OCI-LY7 (cell line): Measurements from ENCODE around the gene BABAM1. TPM values are rescaled to one million over a fixed set of nuclear protein-coding genes. Genes with fewer than 3 reads are reported as not detected.
A peak's percentile ranks its signal among the peaks of the same experiment; 100 is the strongest.

Experiments
- BruUV-seq: library from RNA; stranded (reverse); fragments of 400-500 nt; replicated peaks from 2 replicates; lab custom pipeline; 2021; lab: Mats Ljungman, UMichigan
- CTCF ChIA-PET: fragments of 300-600 bp; sonication (Branson Sonifier 250); formaldehyde crosslinking; loops from one replicate; lab custom pipeline; 2022; ENCODE audit warnings: antibody characterized with exemption; ENCODE audit not compliant: unreplicated experiment; lab: Charles Lee
- POLR2A ChIA-PET: fragments of 300-600 bp; sonication (Branson Sonifier 250); formaldehyde crosslinking; loops from one replicate; lab custom pipeline; 2022; ENCODE audit warnings: antibody characterized with exemption; lab: Charles Lee
- DNase-seq: peaks from one replicate; pipeline ENCODE4 v3.0.0-alpha.2; 2015; ENCODE audit warnings: low spot score
- H2AFZ ChIP-seq: fragments of 200-600 bp; sonication (generic), shearing (Covaris generic); 2 replicates; pipeline ENCODE4 v1.6.1; 2014; ENCODE audit warnings: mild to moderate bottlenecking, antibody characterized with exemption, low read length, moderate library complexity
- H3K27ac ChIP-seq: fragments of 200-600 bp; sonication (generic); 2 replicates; pipeline ENCODE4 v1.5.1; 2014; ENCODE audit warnings: mixed run types, low read depth, mild to moderate bottlenecking, moderate library complexity, low read length, inconsistent platforms; ENCODE audit not compliant: poor library complexity, severe bottlenecking
- H3K36me3 ChIP-seq: fragments of 200-600 bp; sonication (generic); 2 replicates; pipeline ENCODE4 v1.6.1; 2014; ENCODE audit warnings: mild to moderate bottlenecking, antibody characterized with exemption, low read length, moderate library complexity, mixed read lengths; ENCODE audit not compliant: insufficient read depth
- H3K4me1 ChIP-seq: fragments of 200-600 bp; sonication (generic); 2 replicates; pipeline ENCODE4 v1.5.1; 2014; ENCODE audit warnings: mild to moderate bottlenecking, low read length; ENCODE audit not compliant: insufficient read depth, poor library complexity, severe bottlenecking
- H3K4me2 ChIP-seq: fragments of 200-600 bp; sonication (generic); 2 replicates; pipeline ENCODE4 v1.6.1; 2014; ENCODE audit warnings: mild to moderate bottlenecking, low read length
- H3K4me3 ChIP-seq: fragments of 200-600 bp; sonication (generic); 2 replicates; pipeline ENCODE4 v1.5.1; 2014; ENCODE audit warnings: mild to moderate bottlenecking, low read depth, low read length; ENCODE audit not compliant: poor library complexity, severe bottlenecking
- H3K79me2 ChIP-seq: fragments of 200-600 bp; sonication (generic); 2 replicates; pipeline ENCODE4 v1.6.1; 2016; ENCODE audit warnings: low read depth, mild to moderate bottlenecking, low read length, moderate library complexity, mixed read lengths; ENCODE audit not compliant: insufficient read depth
- H3K9me2 ChIP-seq: fragments of 200-600 bp; sonication (generic); 2 replicates; pipeline ENCODE4 v1.6.1; 2016; ENCODE audit warnings: mild to moderate bottlenecking, low read length, mixed read lengths; ENCODE audit not compliant: insufficient read depth
- H3K9me3 ChIP-seq: fragments of 200-600 bp; sonication (generic); 2 replicates; pipeline ENCODE4 v1.6.1; 2014; ENCODE audit warnings: mild to moderate bottlenecking, mixed run types, low read length, mixed read lengths
- H4K20me1 ChIP-seq: fragments of 200-600 bp; sonication (generic); 2 replicates; pipeline ENCODE4 v1.6.1; 2014; ENCODE audit warnings: mild to moderate bottlenecking, antibody characterized with exemption, low read length, moderate library complexity, mixed read lengths; ENCODE audit not compliant: insufficient read depth
- EZH2phosphoT487 ChIP-seq: fragments of 200-600 bp; sonication (generic); IDR thresholded peaks from 2 replicates; pipeline ENCODE4 v1.6.1; 2018; ENCODE audit warnings: low read depth, borderline replicate concordance, mild to moderate bottlenecking, mixed run types, antibody characterized with exemption, low read length, moderate library complexity, mixed read lengths
- intact Hi-C: fragments of 100-400 bp; cut with micrococcal nuclease; formaldehyde crosslinking; loops from one replicate; pipeline ENCODE4 v1.10.0; 2022; ENCODE audit not compliant: unreplicated experiment
- total RNA-seq, 2 experiments: library from RNA; depleted of rRNA in 1 of 2; stranded (reverse); fragments of >200 nt in 1 of 2; shearing (Covaris generic) in 1 of 2; gene quantifications; 2 replicates each; pipeline ENCODE4 v1.2.3, GENCODE V29; 2014 to 2022
- TF ChIP-seq, protein P1 (sequence below): fragments of 200-600 bp; sonication (generic); conservative IDR thresholded peaks from 2 replicates; pipeline ENCODE4 v1.5.1; 2014; ENCODE audit warnings: mild to moderate bottlenecking, antibody characterized with exemption, low read length, moderate library complexity, mixed read lengths

BABAM1 gene
- total RNA-seq, 2 experiments from 2014 or later, result 79.0 to 118 TPM

DNA sequence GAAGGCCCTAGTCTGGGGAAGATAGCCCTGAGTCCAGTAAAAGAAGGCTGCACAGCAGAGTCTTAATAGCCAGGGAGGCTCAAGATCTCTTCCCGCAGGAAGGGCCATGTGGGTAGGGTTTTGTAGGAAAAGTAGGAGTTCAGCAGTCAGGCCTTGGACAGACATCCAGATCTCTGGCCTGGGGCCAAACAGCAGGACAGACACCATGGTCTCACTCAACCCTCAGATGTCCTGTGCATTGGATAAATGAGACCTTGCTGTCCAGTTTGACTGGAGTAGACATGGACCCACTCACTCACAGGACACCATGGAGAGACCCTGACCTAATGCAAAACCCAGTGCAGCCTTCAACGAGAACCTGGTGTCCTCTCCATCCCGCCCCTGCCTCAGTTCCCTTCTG lies 37.4 kb upstream of the BABAM1 start:
- no peak for TF ChIP-seq EZH2phosphoT487
- TF ChIP-seq, protein P1, sequence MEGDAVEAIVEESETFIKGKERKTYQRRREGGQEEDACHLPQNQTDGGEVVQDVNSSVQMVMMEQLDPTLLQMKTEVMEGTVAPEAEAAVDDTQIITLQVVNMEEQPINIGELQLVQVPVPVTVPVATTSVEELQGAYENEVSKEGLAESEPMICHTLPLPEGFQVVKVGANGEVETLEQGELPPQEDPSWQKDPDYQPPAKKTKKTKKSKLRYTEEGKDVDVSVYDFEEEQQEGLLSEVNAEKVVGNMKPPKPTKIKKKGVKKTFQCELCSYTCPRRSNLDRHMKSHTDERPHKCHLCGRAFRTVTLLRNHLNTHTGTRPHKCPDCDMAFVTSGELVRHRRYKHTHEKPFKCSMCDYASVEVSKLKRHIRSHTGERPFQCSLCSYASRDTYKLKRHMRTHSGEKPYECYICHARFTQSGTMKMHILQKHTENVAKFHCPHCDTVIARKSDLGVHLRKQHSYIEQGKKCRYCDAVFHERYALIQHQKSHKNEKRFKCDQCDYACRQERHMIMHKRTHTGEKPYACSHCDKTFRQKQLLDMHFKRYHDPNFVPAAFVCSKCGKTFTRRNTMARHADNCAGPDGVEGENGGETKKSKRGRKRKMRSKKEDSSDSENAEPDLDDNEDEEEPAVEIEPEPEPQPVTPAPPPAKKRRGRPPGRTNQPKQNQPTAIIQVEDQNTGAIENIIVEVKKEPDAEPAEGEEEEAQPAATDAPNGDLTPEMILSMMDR, result no peak
- ChIA-PET CTCF (no interaction called here), POLR2A (no interaction called here)
- Histone ChIP-seq H3K4me3 (no peak overlapping the region), H4K20me1 (no peaks in the 10 kb centered on the region), H3K9me2 (no peaks in the 10 kb centered on the region), H3K4me1 (peaks cover 22% of the 10 kb centered on the region), H3K36me3 (peaks cover 48% of the 10 kb centered on the region; the same call in 1 of the 2 replicates), H3K9me3 (no peaks in the 10 kb centered on the region), H3K27ac (no peak overlapping the region), H3K4me2 (no peak overlapping the region), H2AFZ (no peak overlapping the region), H3K79me2 (peaks cover 16% of the 10 kb centered on the region; the same call in 1 of the 2 replicates)
- DNase-seq, result no peak
- BruUV-seq, result no TSS peak
- intact Hi-C loops, result no loop called here

DNA sequence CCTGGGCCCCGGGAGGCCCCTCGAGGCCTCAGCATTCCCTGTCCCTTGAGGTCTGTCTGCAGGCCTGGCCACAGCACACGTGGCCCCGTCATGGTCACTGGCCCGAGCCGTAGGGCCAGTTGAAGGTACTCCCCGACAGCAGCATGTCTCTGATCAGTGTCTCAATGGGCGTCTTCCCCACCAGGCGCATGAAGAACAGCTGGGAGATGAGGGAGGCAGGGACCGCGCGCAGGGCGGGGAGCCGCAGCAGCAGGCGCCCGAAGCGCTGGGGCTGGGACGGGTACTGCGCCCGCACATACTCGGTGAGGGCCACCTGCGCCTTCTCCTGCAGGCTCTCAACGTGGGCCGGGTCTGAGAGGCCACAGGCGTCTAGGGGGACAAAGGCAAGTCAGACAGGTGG lies 35.0 kb upstream of the BABAM1 start:
- DNase-seq, result no peak
- Histone ChIP-seq H3K4me3 (no peak overlapping the region), H2AFZ (no peak overlapping the region), H4K20me1 (no peaks in the 10 kb centered on the region), H3K9me2 (no peaks in the 10 kb centered on the region), H3K9me3 (no peaks in the 10 kb centered on the region), H3K4me2 (no peak overlapping the region), H3K36me3 (peaks cover 48% of the 10 kb centered on the region; the same call in 1 of the 2 replicates), H3K27ac (no peak overlapping the region), H3K4me1 (peaks cover 26% of the 10 kb centered on the region), H3K79me2 (peaks cover 12% of the 10 kb centered on the region; the same call in 1 of the 2 replicates)
- CTCF ChIA-PET, result no interaction called here
- TF ChIP-seq, protein P1, result no peak
- no peak for TF ChIP-seq EZH2phosphoT487
- BruUV-seq, result no TSS peak
- POLR2A ChIA-PET, result no interaction called here
- intact Hi-C loops, result no loop called here

DNA sequence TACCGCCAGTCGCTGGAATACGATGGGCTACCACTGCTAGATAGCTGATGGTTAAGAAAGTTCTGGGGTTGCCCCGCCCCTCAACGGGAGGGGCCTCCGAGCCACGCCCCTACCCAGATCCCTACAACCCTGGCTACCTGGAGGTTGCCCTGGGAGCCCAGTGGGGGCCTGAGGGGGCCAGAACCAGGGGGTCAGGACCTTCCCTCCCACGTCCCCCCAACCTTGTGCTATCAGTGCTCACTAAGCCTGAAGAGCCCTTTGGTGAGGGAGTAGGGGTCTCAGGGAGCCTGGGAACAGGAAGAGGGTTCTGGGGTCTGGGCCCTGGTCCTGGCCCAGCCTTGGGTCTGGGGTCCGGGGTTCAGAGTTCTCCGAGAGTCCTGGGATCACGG lies 32.3 kb upstream of the BABAM1 start:
- Histone ChIP-seq H3K79me2 (peaks cover 12% of the 10 kb centered on the region; the same call in 1 of the 2 replicates), H3K4me1 (peaks cover 25% of the 10 kb centered on the region), H3K36me3 (peaks cover 46% of the 10 kb centered on the region; the same call in 1 of the 2 replicates), H3K9me3 (no peaks in the 10 kb centered on the region), H2AFZ (no peak overlapping the region; the same call in 1 of the 2 replicates), H3K4me3 (peak overlapping the region; percentile 69), H3K27ac (peak overlapping the region; percentile 58), H3K4me2 (peak overlapping the region; percentile 87), H4K20me1 (no peaks in the 10 kb centered on the region), H3K9me2 (no peaks in the 10 kb centered on the region)
- peak; percentile 73 for DNase-seq
- TF ChIP-seq, protein P1, result no peak
- no peak for TF ChIP-seq EZH2phosphoT487
- CTCF ChIA-PET, result no interaction called here
- POLR2A ChIA-PET, result interaction anchor here (0.6 to 1.5 kb wide), 3 partner anchors 32 to 753 kb away, joined by 3 to 5 read pairs (median 5); partner anchors contain the start of gene BABAM1
- intact Hi-C loops, result no loop called here
- no TSS peak for BruUV-seq
